ENCODE data around the gene AUTS2.

Gene AUTS2

DNA sequence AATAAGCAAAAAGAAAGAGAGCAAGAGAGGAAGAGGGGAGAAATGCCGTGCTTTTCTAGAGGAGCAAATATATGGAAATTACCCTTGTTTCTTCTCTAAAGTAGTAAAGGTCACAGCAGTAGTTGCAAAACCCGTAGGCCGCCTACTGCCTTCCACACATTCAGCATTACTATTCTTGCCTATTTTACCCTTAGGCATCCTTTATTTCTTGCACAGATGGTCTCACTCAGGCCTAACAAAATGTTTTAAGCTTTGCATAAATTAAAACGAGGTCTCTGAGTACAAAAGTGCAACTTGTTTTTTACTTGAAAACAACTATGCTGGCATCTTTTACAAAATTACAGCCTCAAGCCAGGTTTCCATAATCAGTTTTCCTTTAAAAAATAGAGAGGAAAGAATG is 644.6 kb downstream of the AUTS2 start:
- no peak for TF ChIP-seq ZNF837 (tag by site-specific recombination; IDR thresholded peaks at IDR 0.05)
- Histone ChIP-seq H3K4me1 (ENCODE audit: control insufficient read depth, insufficient read depth, low read length) (no peaks in the 10 kb centered on the region), H3K9me3 (ENCODE audit: control insufficient read depth, insufficient read depth, low read depth, low read length) (no peaks in the 10 kb centered on the region), H3K4me3 (ENCODE audit: low read depth, low read length) (no peak overlapping the region), H3K27ac (ENCODE audit: extremely low read depth, low read depth, low read length) (no peak overlapping the region), H3K36me3 (ENCODE audit: control insufficient read depth in 2 of 2, insufficient read depth in 1 of 2, low read length in 2 of 2) (no peaks in the 10 kb centered on the region)
- CTCF ChIA-PET: interaction anchor here (0.7 kb wide), 1 partner anchor 11 kb away, joined by 3 read pairs; no protein-coding TSS in a partner anchor
- POLR2A ChIA-PET: no interaction called here

DNA sequence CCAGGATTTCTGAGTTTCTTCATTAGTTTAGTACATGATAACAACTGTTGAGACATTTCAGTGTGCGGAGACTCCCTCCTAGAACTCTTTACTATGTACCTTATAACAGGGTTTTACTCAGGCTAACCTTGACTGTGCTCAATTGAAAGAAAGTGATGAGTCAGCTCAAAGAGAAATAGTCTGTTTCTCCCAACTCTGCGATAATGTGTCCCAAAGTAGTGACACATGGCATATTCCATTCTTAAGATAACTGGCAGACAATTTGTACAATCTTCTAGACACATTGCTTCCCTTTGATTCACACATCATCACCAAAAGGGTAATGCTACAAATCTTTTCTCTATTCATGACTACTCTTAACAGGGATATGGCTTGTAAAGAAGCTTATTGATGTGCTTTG is 645.2 kb downstream of the AUTS2 start:
- ChIA-PET CTCF (no interaction called here), POLR2A (no interaction called here)
- no peak overlapping the region for H3K4me3 ChIP-seq (ENCODE audit: low read depth, low read length)
- no peak for TF ChIP-seq SP2 (tag by site-specific recombination; IDR thresholded peaks at IDR 0.05)
- TF ChIP-seq, protein P1, sequence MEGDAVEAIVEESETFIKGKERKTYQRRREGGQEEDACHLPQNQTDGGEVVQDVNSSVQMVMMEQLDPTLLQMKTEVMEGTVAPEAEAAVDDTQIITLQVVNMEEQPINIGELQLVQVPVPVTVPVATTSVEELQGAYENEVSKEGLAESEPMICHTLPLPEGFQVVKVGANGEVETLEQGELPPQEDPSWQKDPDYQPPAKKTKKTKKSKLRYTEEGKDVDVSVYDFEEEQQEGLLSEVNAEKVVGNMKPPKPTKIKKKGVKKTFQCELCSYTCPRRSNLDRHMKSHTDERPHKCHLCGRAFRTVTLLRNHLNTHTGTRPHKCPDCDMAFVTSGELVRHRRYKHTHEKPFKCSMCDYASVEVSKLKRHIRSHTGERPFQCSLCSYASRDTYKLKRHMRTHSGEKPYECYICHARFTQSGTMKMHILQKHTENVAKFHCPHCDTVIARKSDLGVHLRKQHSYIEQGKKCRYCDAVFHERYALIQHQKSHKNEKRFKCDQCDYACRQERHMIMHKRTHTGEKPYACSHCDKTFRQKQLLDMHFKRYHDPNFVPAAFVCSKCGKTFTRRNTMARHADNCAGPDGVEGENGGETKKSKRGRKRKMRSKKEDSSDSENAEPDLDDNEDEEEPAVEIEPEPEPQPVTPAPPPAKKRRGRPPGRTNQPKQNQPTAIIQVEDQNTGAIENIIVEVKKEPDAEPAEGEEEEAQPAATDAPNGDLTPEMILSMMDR (tag by site-specific recombination; IDR thresholded peaks at IDR 0.05): no peak
- TF ChIP-seq ZNF544 (tag by site-specific recombination; IDR thresholded peaks at IDR 0.05): no peak
- TF ChIP-seq ZBTB21 (tag by site-specific recombination; IDR thresholded peaks at IDR 0.05): no peak
- no peak for TF ChIP-seq ZBTB20 (tag by site-specific recombination; IDR thresholded peaks at IDR 0.05)
- no peak for TF ChIP-seq ZNF391 (tag by site-specific recombination; IDR thresholded peaks at IDR 0.05; ENCODE audit: borderline replicate concordance, low read depth)
- no peak for TF ChIP-seq ZNF174 (tag by site-specific recombination; IDR thresholded peaks at IDR 0.05)
- TF ChIP-seq ZNF776 (tag by site-specific recombination; IDR thresholded peaks at IDR 0.05; ENCODE audit: borderline replicate concordance): no peak
- TF ChIP-seq ZNF600 (tag by site-specific recombination; IDR thresholded peaks at IDR 0.05): no peak
- no peak for TF ChIP-seq ZNF777 (tag by site-specific recombination; IDR thresholded peaks at IDR 0.05; ENCODE audit: borderline replicate concordance)
- H3K4me1 ChIP-seq (ENCODE audit: control insufficient read depth, insufficient read depth, low read length): no peaks in the 10 kb centered on the region
- no peak overlapping the region for H3K27ac ChIP-seq (ENCODE audit: extremely low read depth, low read depth, low read length)
- H3K36me3 ChIP-seq (ENCODE audit: control insufficient read depth in 2 of 2, insufficient read depth in 1 of 2, low read length in 2 of 2): no peaks in the 10 kb centered on the region
- no peaks in the 10 kb centered on the region for H3K9me3 ChIP-seq (ENCODE audit: control insufficient read depth, insufficient read depth, low read depth, low read length)

DNA sequence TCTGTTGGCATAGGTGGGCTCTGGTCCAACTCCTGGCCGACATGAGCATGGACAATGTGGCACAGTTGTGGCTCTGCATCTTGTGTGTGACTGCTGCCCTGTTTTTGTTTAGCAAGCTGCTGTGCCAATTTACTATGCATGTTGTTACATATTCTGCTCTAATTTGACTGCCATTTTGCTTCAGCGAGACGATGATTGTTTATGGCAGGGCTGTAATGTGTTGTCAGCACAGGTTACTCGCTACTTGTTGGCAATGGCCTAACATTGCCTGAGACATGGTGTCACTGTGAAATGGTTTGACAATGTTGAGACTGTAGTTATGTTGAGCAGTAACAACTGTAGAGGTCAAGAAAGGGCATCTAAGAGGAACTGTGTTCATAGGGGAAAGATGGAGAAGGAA is 659.6 kb downstream of the AUTS2 start:
- Histone ChIP-seq H3K4me1 (ENCODE audit: control insufficient read depth, insufficient read depth, low read length) (no peaks in the 10 kb centered on the region), H3K4me3 (ENCODE audit: low read depth, low read length) (no peak overlapping the region), H3K9me3 (ENCODE audit: control insufficient read depth, insufficient read depth, low read depth, low read length) (no peaks in the 10 kb centered on the region), H3K36me3 (ENCODE audit: control insufficient read depth in 2 of 2, insufficient read depth in 1 of 2, low read length in 2 of 2) (no peaks in the 10 kb centered on the region), H3K27ac (ENCODE audit: extremely low read depth, low read depth, low read length) (no peak overlapping the region)
- ChIA-PET CTCF (no interaction called here), POLR2A (no interaction called here)
- no peak for TF ChIP-seq ZEB2 (tag by site-specific recombination; IDR thresholded peaks at IDR 0.05)

DNA sequence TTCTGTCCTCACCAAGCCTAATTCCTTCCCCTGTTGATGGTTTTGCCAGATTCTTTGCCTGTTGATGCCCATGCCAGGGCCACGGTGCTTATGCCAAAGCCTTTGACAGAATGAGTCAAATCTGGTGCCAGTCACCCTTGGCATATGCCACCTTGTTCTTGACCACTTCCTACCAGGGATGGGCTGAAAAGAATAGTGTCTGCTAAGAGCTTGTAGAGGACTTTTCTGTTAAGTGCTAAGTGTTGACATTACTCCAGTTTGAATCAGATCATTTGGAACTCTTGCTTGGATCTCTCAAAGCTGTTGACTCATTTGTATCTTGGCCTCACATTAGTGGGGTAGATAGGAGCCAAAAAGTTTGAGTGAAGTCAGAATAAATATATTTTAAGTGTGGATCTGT is 661.2 kb downstream of the AUTS2 start:
- H3K4me1 ChIP-seq (ENCODE audit: control insufficient read depth, insufficient read depth, low read length): no peaks in the 10 kb centered on the region
- ChIA-PET CTCF (interaction anchor here (0.7 kb wide), 1 partner anchor 11 kb away, joined by 3 read pairs; no protein-coding TSS in a partner anchor), POLR2A (no interaction called here)
- no peak overlapping the region for H3K4me3 ChIP-seq (ENCODE audit: low read depth, low read length)
- no peak for TF ChIP-seq ZNF629 (tag by site-specific recombination; IDR thresholded peaks at IDR 0.05)
- no peak for TF ChIP-seq KLF9 (tag by site-specific recombination; IDR thresholded peaks at IDR 0.05; ENCODE audit: low read depth)
- TF ChIP-seq ZNF623 (tag by site-specific recombination; IDR thresholded peaks at IDR 0.05): no peak
- TF ChIP-seq, protein P2, sequence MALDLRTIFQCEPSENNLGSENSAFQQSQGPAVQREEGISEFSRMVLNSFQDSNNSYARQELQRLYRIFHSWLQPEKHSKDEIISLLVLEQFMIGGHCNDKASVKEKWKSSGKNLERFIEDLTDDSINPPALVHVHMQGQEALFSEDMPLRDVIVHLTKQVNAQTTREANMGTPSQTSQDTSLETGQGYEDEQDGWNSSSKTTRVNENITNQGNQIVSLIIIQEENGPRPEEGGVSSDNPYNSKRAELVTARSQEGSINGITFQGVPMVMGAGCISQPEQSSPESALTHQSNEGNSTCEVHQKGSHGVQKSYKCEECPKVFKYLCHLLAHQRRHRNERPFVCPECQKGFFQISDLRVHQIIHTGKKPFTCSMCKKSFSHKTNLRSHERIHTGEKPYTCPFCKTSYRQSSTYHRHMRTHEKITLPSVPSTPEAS (tag by site-specific recombination; IDR thresholded peaks at IDR 0.05): no peak
- no peak for TF ChIP-seq ZNF670 (tag by site-specific recombination; IDR thresholded peaks at IDR 0.05; ENCODE audit: low read depth)
- TF ChIP-seq, protein P3, sequence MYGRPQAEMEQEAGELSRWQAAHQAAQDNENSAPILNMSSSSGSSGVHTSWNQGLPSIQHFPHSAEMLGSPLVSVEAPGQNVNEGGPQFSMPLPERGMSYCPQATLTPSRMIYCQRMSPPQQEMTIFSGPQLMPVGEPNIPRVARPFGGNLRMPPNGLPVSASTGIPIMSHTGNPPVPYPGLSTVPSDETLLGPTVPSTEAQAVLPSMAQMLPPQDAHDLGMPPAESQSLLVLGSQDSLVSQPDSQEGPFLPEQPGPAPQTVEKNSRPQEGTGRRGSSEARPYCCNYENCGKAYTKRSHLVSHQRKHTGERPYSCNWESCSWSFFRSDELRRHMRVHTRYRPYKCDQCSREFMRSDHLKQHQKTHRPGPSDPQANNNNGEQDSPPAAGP (tag by site-specific recombination; IDR thresholded peaks at IDR 0.05): no peak
- no peaks in the 10 kb centered on the region for H3K36me3 ChIP-seq (ENCODE audit: control insufficient read depth in 2 of 2, insufficient read depth in 1 of 2, low read length in 2 of 2)
- H3K9me3 ChIP-seq (ENCODE audit: control insufficient read depth, insufficient read depth, low read depth, low read length): no peaks in the 10 kb centered on the region
- no peak overlapping the region for H3K27ac ChIP-seq (ENCODE audit: extremely low read depth, low read depth, low read length)
